Stimulated activated CD4-positive, alpha-beta T cell treated with anti-CD3 and anti-CD28 coated beads, Interleukin-1b, Interleukin-23, amount 100 ng/mL, for 4 hours (primary cell): ENCODE results near the gene MUC21.
"Not testable (repeated sequence)": the region's sequence is repeated elsewhere in the genome, so short reads cannot be mapped to it uniquely, and the experiment has no call there.

ENCODE experiments used
- DNase-seq, 2 donors: peaks; one replicate each; pipeline ENCODE4 v3.0.0-alpha.2; 2020; ENCODE audit warnings: low read depth in 2 of 2

MUC21 gene

GRCh38 chr6:30969171-30969570 is 14.3 kb upstream of the MUC21 start:
- not testable (repeated sequence) for DNase-seq

- no peak for DNase-seq
Observed at GRCh38 chr6:30970946-30971345, 12.6 kb upstream of the MUC21 start.

GRCh38 chr6:30972816-30973215 is 10.7 kb upstream of the MUC21 start:
- no peak for DNase-seq

GRCh38 chr6:30974490-30975252 is 8.8 kb upstream of the MUC21 start:
- no peak for DNase-seq

GRCh38 chr6:30979141-30979540 is 4.4 kb upstream of the MUC21 start:
- DNase-seq: no peak

GRCh38 chr6:30979690-30980089 is 3.8 kb upstream of the MUC21 start:
- no peak for DNase-seq

- DNase-seq: no peak
Observed at GRCh38 chr6:30981942-30982772, 1.4 kb upstream of the MUC21 start.

GRCh38 chr6:30985490-30985889 is 2.0 kb downstream of the MUC21 start:
- no peak for DNase-seq

GRCh38 chr6:30987304-30987703 is 3.8 kb downstream of the MUC21 start:
- DNase-seq: no peak

- no peak for DNase-seq
Observed at GRCh38 chr6:30988209-30988825, 4.8 kb downstream of the MUC21 start.

GRCh38 chr6:30990422-30991086 is 7.0 kb downstream of the MUC21 start:
- no peak for DNase-seq

GRCh38 chr6:30991891-30992290 is 8.4 kb downstream of the MUC21 start:
- no peak for DNase-seq

GRCh38 chr6:30997301-30997700 is 13.8 kb downstream of the MUC21 start:
- DNase-seq: no peak

- DNase-seq: no peak
Observed at GRCh38 chr6:30998785-30999184, 15.3 kb downstream of the MUC21 start.

GRCh38 chr6:31000067-31000860 is 16.7 kb downstream of the MUC21 start:
- not testable (repeated sequence) for DNase-seq

- DNase-seq: no peak
Observed at GRCh38 chr6:31001281-31001888, 17.9 kb downstream of the MUC21 start.

- no peak for DNase-seq
Observed at GRCh38 chr6:31002471-31002870, 19.0 kb downstream of the MUC21 start.

GRCh38 chr6:31004794-31005193 is 21.3 kb downstream of the MUC21 start:
- no peak for DNase-seq

- no peak for DNase-seq
Observed at GRCh38 chr6:31005249-31006020, 21.9 kb downstream of the MUC21 start.

- DNase-seq: no peak
Observed at GRCh38 chr6:31007694-31008093, 24.2 kb downstream of the MUC21 start.
